H9 (cell line): ENCODE measurements around the gene SMC1B. TPM values are rescaled to one million over a fixed set of nuclear protein-coding genes. Genes with fewer than 3 reads are reported as not detected.

ENCODE experiments used
- DNase-seq: peaks from one replicate; pipeline ENCODE4 v3.0.0-alpha.2; 2017
- H2AFZ ChIP-seq: one replicate; pipeline ENCODE4 v1.6.1; 2013; ENCODE audit warnings: mild to moderate bottlenecking, low read length, control low read depth, moderate library complexity
- H2AK5ac ChIP-seq: 2 replicates; pipeline ENCODE4 v1.6.1; 2013; ENCODE audit warnings: low read length, control low read depth, mixed read lengths; ENCODE audit not compliant: insufficient read length
- H2BK120ac ChIP-seq: one replicate; pipeline ENCODE4 v1.6.1; 2013; ENCODE audit warnings: low read depth, mild to moderate bottlenecking, low read length, control low read depth, inconsistent platforms; ENCODE audit not compliant: poor library complexity, severe bottlenecking
- H2BK12ac ChIP-seq: 2 replicates; pipeline ENCODE4 v1.6.1; 2013; ENCODE audit warnings: low read length, control low read depth, mixed read lengths, low read depth; ENCODE audit not compliant: insufficient read length
- H2BK15ac ChIP-seq: 2 replicates; pipeline ENCODE4 v1.6.1; 2013; ENCODE audit warnings: low read depth, low read length, control low read depth
- H2BK20ac ChIP-seq: one replicate; pipeline ENCODE4 v1.6.1; 2013; ENCODE audit warnings: low read depth, mild to moderate bottlenecking, low read length, control low read depth, inconsistent platforms; ENCODE audit not compliant: poor library complexity, severe bottlenecking
- H2BK5ac ChIP-seq: 2 replicates; pipeline ENCODE4 v1.6.1; 2013; ENCODE audit warnings: low read length, control low read depth, mixed read lengths; ENCODE audit not compliant: insufficient read length
- H3K14ac ChIP-seq: 2 replicates; pipeline ENCODE4 v1.6.1; 2013; ENCODE audit warnings: low read length, control low read depth; ENCODE audit not compliant: insufficient read depth
- H3K18ac ChIP-seq: 2 replicates; pipeline ENCODE4 v1.6.1; 2013; ENCODE audit warnings: low read depth, mild to moderate bottlenecking, mixed read lengths, low read length, control low read depth; ENCODE audit not compliant: insufficient read length
- H3K23ac ChIP-seq: 2 replicates; pipeline ENCODE4 v1.6.1; 2013; ENCODE audit warnings: low read length, control low read depth, mixed read lengths, low read depth; ENCODE audit not compliant: insufficient read length
- H3K23me2 ChIP-seq: 2 replicates; pipeline ENCODE4 v1.6.1; 2013; ENCODE audit warnings: low read depth, mild to moderate bottlenecking, mixed read lengths, low read length, control low read depth; ENCODE audit not compliant: insufficient read length, poor library complexity, severe bottlenecking
- H3K27ac ChIP-seq: 2 replicates; pipeline ENCODE4 v1.5.1; 2013; ENCODE audit warnings: low read length, control low read depth, mixed read lengths, low read depth; ENCODE audit not compliant: insufficient read length
- H3K27me3 ChIP-seq: 2 replicates; pipeline ENCODE4 v1.6.1; 2013; ENCODE audit warnings: low read length, control low read depth, inconsistent platforms; ENCODE audit not compliant: insufficient read depth
- H3K4ac ChIP-seq: 2 replicates; pipeline ENCODE4 v1.6.1; 2013; ENCODE audit warnings: low read depth, mild to moderate bottlenecking, control low read depth, inconsistent platforms, low read length, moderate library complexity
- H3K4me1 ChIP-seq: 2 replicates; pipeline ENCODE4 v1.6.1; 2013; ENCODE audit warnings: low read length, control low read depth, inconsistent platforms; ENCODE audit not compliant: insufficient read depth
- H3K4me2 ChIP-seq: 2 replicates; pipeline ENCODE4 v1.6.1; 2013; ENCODE audit warnings: low read length, control low read depth, mixed read lengths; ENCODE audit not compliant: insufficient read length, insufficient read depth
- H3K56ac ChIP-seq: 2 replicates; pipeline ENCODE4 v1.6.1; 2013; ENCODE audit warnings: low read depth, mild to moderate bottlenecking, mixed read lengths, low read length, control low read depth; ENCODE audit not compliant: insufficient read length
- H3K79me1 ChIP-seq: 2 replicates; pipeline ENCODE4 v1.6.1; 2013; ENCODE audit warnings: low read depth, mild to moderate bottlenecking, moderate library complexity, low read length, control low read depth, inconsistent platforms; ENCODE audit not compliant: insufficient read depth, poor library complexity, severe bottlenecking
- H3K79me2 ChIP-seq: 2 replicates; pipeline ENCODE4 v1.6.1; 2013; ENCODE audit warnings: low read length, control low read depth, inconsistent platforms; ENCODE audit not compliant: insufficient read depth
- H3K9ac ChIP-seq: 2 replicates; pipeline ENCODE4 v1.6.1; 2013; ENCODE audit warnings: low read length, control low read depth, mixed read lengths; ENCODE audit not compliant: insufficient read length; ENCODE audit errors: extremely low read depth
- H3K9me3 ChIP-seq: one replicate; pipeline ENCODE4 v1.6.1; 2013; ENCODE audit warnings: low read depth, low read length, inconsistent platforms; ENCODE audit not compliant: control insufficient read depth
- H3T11ph ChIP-seq: one replicate; pipeline ENCODE4 v1.6.1; 2013; ENCODE audit warnings: mild to moderate bottlenecking, low read length, control low read depth, inconsistent platforms
- H4K20me1 ChIP-seq: one replicate; pipeline ENCODE4 v1.6.1; 2013; ENCODE audit not compliant: control insufficient read depth, insufficient read length, insufficient read depth
- H4K5ac ChIP-seq: 2 replicates; pipeline ENCODE4 v1.6.1; 2013; ENCODE audit warnings: low read depth, mild to moderate bottlenecking, mixed read lengths, low read length, control low read depth; ENCODE audit not compliant: insufficient read length
- H4K8ac ChIP-seq: replicated peaks from 2 replicates; pipeline ENCODE4 v1.6.1; 2013; ENCODE audit warnings: low read length, control low read depth, mixed read lengths, low read depth; ENCODE audit not compliant: insufficient read length
- H4K91ac ChIP-seq: 2 replicates; pipeline ENCODE4 v1.6.1; 2013; ENCODE audit warnings: low read depth, mild to moderate bottlenecking, moderate library complexity, mixed read lengths, low read length, control low read depth; ENCODE audit not compliant: insufficient read length
- H3K27ac Mint-ChIP-seq, 3 experiments: 2 replicates in 2 of 3; 3 replicates in 1 of 3; pipeline ENCODE4 v1.8.0; 2020 to 2021; ENCODE audit warnings: mixed read lengths in 3 of 3, mild to moderate bottlenecking in 1 of 3, moderate library complexity in 1 of 3
- H3K27me3 Mint-ChIP-seq: 2 replicates; pipeline ENCODE4 v1.8.0; 2021; ENCODE audit warnings: low read depth, mild to moderate bottlenecking, moderate library complexity, mixed read lengths
- H3K36me3 Mint-ChIP-seq, 3 experiments: 2 replicates in 2 of 3; 3 replicates in 1 of 3; pipeline ENCODE4 v1.8.0; 2020 to 2021; ENCODE audit warnings: low read depth in 3 of 3, mixed read lengths in 3 of 3; ENCODE audit not compliant: insufficient read depth in 1 of 3
- H3K4me1 Mint-ChIP-seq, 2 experiments: 2 replicates each; pipeline ENCODE4 v1.8.0; 2020; ENCODE audit warnings: mixed read lengths in 2 of 2
- H3K4me3 Mint-ChIP-seq, 2 experiments: 2 replicates in 1 of 2; 3 replicates in 1 of 2; pipeline ENCODE4 v1.8.0; 2020 to 2021; ENCODE audit warnings: mild to moderate bottlenecking in 2 of 2, mixed read lengths in 2 of 2, moderate library complexity in 1 of 2
- H3K9me3 Mint-ChIP-seq, 2 experiments: 2 replicates in 1 of 2; 3 replicates in 1 of 2; pipeline ENCODE4 v1.8.0; 2020; ENCODE audit warnings: mild to moderate bottlenecking in 2 of 2, mixed read lengths in 2 of 2, moderate library complexity in 1 of 2
- WGBS: extraction: QIAGEN DNeasy Blood & Tissue Kit; methylation state at CpG from one replicate; pipeline ENCODE4 v1.1.7; 2013; ENCODE audit warnings: missing lambda C conversion rate, low lambda C conversion rate, mixed read lengths; ENCODE audit not compliant: insufficient read length; ENCODE audit errors: extremely low coverage; 5-methylcytosine and 5-hydroxymethylcytosine counted together
- total RNA-seq: library from RNA; stranded (reverse); gene quantifications from 2 replicates; pipeline ENCODE4 v1.2.1, GENCODE V29; 2021
- TF ChIP-seq, protein P1 (sequence below): fragments of 200-600 bp; sonication (generic); conservative IDR thresholded peaks from 3 replicates; pipeline ENCODE4 v1.8.0; 2021; ENCODE audit warnings: antibody characterized with exemption, mild to moderate bottlenecking

Gene SMC1B
- total RNA-seq, 1 experiment from 2014 or later, result not detected

DNA sequence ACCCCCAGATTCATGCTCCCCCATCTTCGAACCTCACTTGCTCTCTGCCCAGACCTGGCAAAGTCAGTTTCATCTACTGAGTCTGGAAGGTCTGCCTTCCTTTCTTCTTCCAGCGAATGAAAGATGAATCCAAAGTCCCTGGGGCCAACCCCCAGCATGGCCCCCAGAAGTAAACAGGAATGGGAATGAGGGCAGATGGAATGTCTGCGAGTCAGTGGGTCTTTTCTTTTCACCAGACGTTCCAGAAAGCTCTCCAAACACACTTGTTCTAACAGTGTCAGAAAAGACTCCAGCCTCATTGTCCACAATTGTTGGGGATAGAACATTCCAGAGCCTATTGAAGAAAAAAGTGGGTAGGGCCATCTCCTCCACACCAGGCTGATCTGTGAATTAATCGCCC lies 28.7 kb upstream of the SMC1B start:
- H3K4me1 ChIP-seq, result 0 out of 2 replicates have a peak, but pooled peaks cover 2% of the 10 kb centered on the region
- no peak overlapping the region for H2BK20ac ChIP-seq
- no peak overlapping the region for H4K8ac ChIP-seq
- H3K9ac ChIP-seq, result no peak overlapping the region
- TF ChIP-seq, protein P1, sequence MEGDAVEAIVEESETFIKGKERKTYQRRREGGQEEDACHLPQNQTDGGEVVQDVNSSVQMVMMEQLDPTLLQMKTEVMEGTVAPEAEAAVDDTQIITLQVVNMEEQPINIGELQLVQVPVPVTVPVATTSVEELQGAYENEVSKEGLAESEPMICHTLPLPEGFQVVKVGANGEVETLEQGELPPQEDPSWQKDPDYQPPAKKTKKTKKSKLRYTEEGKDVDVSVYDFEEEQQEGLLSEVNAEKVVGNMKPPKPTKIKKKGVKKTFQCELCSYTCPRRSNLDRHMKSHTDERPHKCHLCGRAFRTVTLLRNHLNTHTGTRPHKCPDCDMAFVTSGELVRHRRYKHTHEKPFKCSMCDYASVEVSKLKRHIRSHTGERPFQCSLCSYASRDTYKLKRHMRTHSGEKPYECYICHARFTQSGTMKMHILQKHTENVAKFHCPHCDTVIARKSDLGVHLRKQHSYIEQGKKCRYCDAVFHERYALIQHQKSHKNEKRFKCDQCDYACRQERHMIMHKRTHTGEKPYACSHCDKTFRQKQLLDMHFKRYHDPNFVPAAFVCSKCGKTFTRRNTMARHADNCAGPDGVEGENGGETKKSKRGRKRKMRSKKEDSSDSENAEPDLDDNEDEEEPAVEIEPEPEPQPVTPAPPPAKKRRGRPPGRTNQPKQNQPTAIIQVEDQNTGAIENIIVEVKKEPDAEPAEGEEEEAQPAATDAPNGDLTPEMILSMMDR, result no peak
- H3K4ac ChIP-seq, result no peak overlapping the region
- no peak overlapping the region for H4K91ac ChIP-seq
- H3K56ac ChIP-seq, result no peak overlapping the region
- H2BK120ac ChIP-seq, result no peak overlapping the region
- Mint-ChIP-seq H3K4me3 (no peak overlapping the region), H3K27me3 (no peaks in the 10 kb centered on the region; the same call in none of the 2 replicates), H3K4me1 (peaks cover 8 to 12% of the 10 kb centered on the region in 2 experiments), H3K36me3 (peaks cover 0 to 4% (median 0%) of the 10 kb centered on the region in 3 experiments; a peak in 1 of 7 replicates), H3K27ac (peak overlapping the region in 1 of 3 experiments; percentile 40; a peak in 1 of 7 replicates), H3K9me3 (peaks cover 0 to 3% of the 10 kb centered on the region in 2 experiments; a peak in 2 of 5 replicates)
- H3K23me2 ChIP-seq, result peaks cover 2% of the 10 kb centered on the region
- no peaks in the 10 kb centered on the region for H3K9me3 ChIP-seq
- no peak overlapping the region for H3K4me2 ChIP-seq
- peaks cover 3% of the 10 kb centered on the region for H4K20me1 ChIP-seq
- no peak overlapping the region for H3K18ac ChIP-seq
- H3T11ph ChIP-seq, result no peak overlapping the region
- no peaks in the 10 kb centered on the region for H3K27me3 ChIP-seq
- no peak overlapping the region for H2AK5ac ChIP-seq
- no CpG with 5 or more reads among the region's 5 CpGs for WGBS
- H3K27ac ChIP-seq, result no peak overlapping the region
- no peak overlapping the region for H3K14ac ChIP-seq
- H2BK15ac ChIP-seq, result no peak overlapping the region
- H2BK12ac ChIP-seq, result no peak overlapping the region
- no peak overlapping the region for H2AFZ ChIP-seq
- no peak overlapping the region for H2BK5ac ChIP-seq
- H3K79me1 ChIP-seq, result no peaks in the 10 kb centered on the region
- no peak for DNase-seq
- H4K5ac ChIP-seq, result no peak overlapping the region
- H3K23ac ChIP-seq, result no peak overlapping the region
- H3K79me2 ChIP-seq, result no peaks in the 10 kb centered on the region
